ENCODE data around the gene ANKRD13B. TPM values are rescaled to one million over a fixed set of nuclear protein-coding genes. Genes with fewer than 3 reads are reported as not detected.

The ANKRD13B gene
- total RNA-seq, 1 donor from 2014 or later = 16.7 TPM

DNA sequence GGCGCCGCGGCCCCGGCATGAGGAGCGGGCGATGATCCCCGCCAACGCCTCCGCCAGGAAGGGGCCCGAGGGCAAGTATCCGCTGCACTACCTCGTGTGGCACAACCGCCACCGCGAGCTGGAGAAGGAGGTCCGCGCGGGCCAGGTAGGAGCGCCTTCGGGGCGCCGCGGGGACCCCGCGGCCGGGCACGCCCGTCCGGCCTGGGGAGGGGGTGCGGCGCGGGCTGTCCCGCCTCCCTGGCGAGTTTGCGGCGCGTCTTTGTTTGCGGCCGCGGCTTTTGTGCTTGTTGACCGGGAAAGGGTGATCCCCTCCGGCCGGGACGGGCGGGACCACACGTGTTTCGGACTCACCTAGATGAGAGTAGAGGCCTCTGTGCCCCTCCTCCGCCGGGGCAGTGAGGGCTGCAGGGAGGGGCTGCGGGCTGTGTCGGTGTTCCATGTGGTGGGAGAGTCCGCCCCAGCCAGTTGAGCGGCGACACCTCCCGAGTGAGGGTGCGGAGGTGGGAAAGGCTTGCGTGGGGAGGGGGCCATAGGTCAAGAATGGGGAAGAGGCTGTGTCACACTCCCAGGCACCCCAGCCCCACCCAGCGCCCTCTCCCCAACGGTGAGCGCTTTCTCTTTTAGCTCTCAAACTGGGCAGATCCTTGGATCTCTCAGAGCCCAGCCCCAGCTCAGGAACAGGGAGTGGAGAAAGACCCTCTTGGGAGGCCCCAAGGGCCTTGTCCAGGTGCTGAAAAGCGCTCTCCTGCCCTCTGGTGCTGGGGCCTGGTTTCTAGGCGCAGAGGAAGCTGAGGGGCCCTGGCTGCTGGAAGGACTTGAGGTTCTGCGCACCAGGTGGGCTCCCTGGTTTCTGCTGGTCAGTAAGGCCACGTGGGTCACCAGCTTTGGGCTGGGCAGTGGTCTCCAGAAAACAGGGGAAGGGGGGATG lies 923 bp downstream of the ANKRD13B start:
- DNase-seq (ENCODE audit: low spot score in 2 of 2) = no peak
- peaks cover 29 to 37% of the 10 kb centered on the region in 2 donors for H3K4me1 ChIP-seq
- TF ChIP-seq, protein P1, sequence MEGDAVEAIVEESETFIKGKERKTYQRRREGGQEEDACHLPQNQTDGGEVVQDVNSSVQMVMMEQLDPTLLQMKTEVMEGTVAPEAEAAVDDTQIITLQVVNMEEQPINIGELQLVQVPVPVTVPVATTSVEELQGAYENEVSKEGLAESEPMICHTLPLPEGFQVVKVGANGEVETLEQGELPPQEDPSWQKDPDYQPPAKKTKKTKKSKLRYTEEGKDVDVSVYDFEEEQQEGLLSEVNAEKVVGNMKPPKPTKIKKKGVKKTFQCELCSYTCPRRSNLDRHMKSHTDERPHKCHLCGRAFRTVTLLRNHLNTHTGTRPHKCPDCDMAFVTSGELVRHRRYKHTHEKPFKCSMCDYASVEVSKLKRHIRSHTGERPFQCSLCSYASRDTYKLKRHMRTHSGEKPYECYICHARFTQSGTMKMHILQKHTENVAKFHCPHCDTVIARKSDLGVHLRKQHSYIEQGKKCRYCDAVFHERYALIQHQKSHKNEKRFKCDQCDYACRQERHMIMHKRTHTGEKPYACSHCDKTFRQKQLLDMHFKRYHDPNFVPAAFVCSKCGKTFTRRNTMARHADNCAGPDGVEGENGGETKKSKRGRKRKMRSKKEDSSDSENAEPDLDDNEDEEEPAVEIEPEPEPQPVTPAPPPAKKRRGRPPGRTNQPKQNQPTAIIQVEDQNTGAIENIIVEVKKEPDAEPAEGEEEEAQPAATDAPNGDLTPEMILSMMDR (IDR thresholded peaks at IDR 0.05) = peak in 1 of 3 experiments; percentile 16
- H3K27me3 ChIP-seq = no peaks in the 10 kb centered on the region
- no peak overlapping the region for H3K27ac ChIP-seq
- intact Hi-C loops (cut with DNase I) = loop anchor here (5.0 kb wide), 1 partner anchor 168 kb away; no protein-coding TSS in a partner anchor
- H3K9me3 ChIP-seq = no peaks in the 10 kb centered on the region
- no peaks in the 10 kb centered on the region for H3K36me3 ChIP-seq
- H3K4me3 ChIP-seq = peak overlapping the region; percentile 62 to 88

DNA sequence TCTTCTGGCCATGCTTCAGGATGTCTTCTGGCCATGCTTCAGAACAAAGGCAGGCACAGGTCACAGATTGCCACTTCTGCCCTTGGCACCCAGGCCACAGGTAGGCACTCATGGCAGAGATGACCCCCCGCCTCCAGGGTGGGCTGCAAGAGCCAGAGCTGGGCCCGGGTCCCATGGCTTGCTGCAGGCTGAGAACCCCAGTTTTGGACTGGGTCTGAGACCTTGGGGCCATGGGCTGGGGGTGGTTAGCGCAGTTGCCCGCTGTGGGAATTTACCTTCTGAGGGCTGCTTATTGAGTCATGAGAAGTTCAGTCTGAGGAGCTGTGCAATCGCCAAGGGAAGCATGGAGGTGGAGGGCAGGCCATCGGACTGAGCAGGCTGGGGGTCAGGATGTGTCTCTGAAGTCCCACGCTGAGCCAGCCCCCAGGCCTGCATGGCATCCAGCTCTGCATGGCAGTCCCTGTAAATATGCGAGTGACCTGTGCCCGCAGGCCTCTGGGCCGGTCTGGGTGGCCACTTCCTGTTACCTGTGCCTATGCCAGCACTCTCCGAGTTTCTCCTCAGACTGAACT lies 1.7 kb downstream of the ANKRD13B start:
- intact Hi-C loops (cut with DNase I) = loop anchor here (5.0 kb wide), 1 partner anchor 168 kb away; no protein-coding TSS in a partner anchor

DNA sequence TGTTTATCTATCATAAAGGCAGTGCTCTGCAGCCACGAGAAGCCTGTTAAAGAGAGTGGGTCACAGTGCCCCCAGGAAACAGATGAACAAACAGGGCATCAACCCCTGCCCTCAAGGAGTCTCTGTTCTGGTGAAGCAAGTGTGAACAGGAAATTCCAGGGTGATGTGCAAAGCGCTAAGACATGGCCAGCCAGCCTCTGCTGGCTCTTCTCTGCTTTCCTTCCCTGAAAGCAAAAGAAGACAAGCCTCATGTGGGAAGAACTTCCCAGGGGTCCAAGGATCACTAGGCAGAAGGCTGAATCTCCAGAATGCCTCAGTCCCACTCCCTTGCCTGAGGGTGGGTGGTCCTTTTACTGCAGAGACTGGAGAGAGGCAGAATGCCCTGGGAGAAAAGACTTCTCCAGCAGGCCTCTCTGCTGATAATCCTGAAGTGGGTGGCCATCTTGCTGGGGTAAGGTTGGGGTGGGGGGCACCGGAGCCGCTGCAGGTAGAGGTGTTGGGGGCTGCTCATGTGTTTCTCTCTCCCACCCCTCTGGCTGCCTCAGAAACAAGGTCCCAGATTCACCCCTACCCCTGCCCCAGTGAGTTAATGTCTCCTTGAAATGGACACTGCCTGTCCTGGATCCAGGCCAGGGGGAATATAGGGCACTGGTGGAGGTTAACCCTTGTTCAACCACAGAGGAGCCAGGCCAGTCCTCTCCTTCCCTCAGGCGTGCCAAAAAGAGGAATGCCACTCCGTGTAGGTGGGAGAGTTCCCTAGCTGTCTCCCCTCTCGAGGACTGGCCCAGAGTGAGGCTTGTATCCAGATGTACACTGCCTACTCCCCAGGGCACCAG lies 2.4 kb downstream of the ANKRD13B start:
- intact Hi-C loops (cut with DNase I) = no loop called here

More for the DNA sequence above, 1.7 kb downstream of the ANKRD13B start:
- H3K27me3 ChIP-seq = no peaks in the 10 kb centered on the region
- TF ChIP-seq, protein P1 (IDR thresholded peaks at IDR 0.05) = no peak
- no peaks in the 10 kb centered on the region for H3K36me3 ChIP-seq
- H3K27ac ChIP-seq = no peak overlapping the region
- H3K9me3 ChIP-seq = no peaks in the 10 kb centered on the region
- peaks cover 29 to 37% of the 10 kb centered on the region in 2 donors for H3K4me1 ChIP-seq
- H3K4me3 ChIP-seq = peak overlapping the region in 1 of 2 donors; percentile 88
- DNase-seq (ENCODE audit: low spot score in 2 of 2) = no peak

DNA sequence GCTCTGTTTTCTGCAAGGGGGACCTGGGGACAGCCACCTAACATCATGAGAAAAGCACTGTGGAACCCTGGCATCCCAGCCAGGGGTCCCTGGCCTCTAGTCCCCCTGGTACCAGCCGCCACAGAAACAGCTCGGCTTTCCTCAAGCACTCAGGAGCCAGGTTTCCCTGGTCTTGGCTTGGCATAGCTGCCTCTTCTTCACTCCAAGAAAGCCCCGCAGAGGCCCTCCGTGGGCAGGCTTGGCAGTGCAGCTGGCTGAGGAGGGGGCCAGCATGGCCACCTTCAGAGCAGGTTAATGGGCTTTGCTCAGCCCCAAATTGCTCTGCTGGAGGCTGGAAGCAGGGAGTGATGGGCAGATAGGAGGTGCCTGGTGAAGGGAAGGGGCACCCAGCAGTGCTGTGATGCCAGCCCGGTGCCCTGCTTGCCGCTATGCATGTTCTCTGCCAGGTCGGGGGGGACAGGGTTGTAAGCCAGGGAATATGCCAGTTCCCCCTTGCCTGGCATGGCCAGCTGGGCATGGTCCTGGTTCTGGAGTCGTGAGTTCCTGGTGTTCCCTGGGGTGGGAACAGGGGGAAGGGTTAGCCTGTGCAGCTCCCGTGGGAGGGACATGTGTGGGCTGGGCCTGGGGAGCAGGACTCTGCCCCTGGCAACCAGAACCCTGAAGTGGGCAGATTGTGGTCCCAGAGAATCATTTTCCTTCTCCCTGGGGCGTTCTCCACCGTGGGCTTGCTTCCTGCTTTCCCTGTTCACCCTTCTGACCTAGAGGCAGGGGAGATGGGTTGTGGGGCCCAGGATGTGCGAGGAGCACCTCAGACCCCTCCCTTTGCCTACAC lies 3.2 kb downstream of the ANKRD13B start:
- Histone ChIP-seq H3K4me1 (peaks cover 16 to 22% of the 10 kb centered on the region in 2 donors), H3K4me3 (no peak overlapping the region), H3K9me3 (no peaks in the 10 kb centered on the region), H3K36me3 (no peaks in the 10 kb centered on the region), H3K27me3 (no peaks in the 10 kb centered on the region), H3K27ac (no peak overlapping the region)
- DNase-seq (ENCODE audit: low spot score in 2 of 2) = no peak
- TF ChIP-seq, protein P1 (IDR thresholded peaks at IDR 0.05) = no peak
- intact Hi-C loops (cut with DNase I) = no loop called here

More for the DNA sequence above, 2.4 kb downstream of the ANKRD13B start:
- H3K36me3 ChIP-seq = no peaks in the 10 kb centered on the region
- TF ChIP-seq, protein P1 (IDR thresholded peaks at IDR 0.05) = no peak
- peaks cover 22 to 30% of the 10 kb centered on the region in 2 donors for H3K4me1 ChIP-seq
- no peaks in the 10 kb centered on the region for H3K9me3 ChIP-seq
- H3K4me3 ChIP-seq = no peak overlapping the region
- H3K27me3 ChIP-seq = no peaks in the 10 kb centered on the region
- H3K27ac ChIP-seq = no peak overlapping the region
- no peak for DNase-seq (ENCODE audit: low spot score in 2 of 2)
